ENCODE data around the gene DDX1. TPM values are rescaled to one million over a fixed set of nuclear protein-coding genes. Genes with fewer than 3 reads are reported as not detected.
"Not testable (repeated sequence)": the region's sequence is repeated elsewhere in the genome, so short reads cannot be mapped to it uniquely, and the experiment has no call there.

The DDX1 gene
- 10 to 100 TPM; 43.0 to 46.9 (median 45.8) TPM for total RNA-seq
- total RNA-seq (2013) = 58.4 TPM
- 54.9 to 216 (median 85.2) reads per million in 29 experiments for total RNA-seq

GRCh38 chr2:15591692-15592463 lies at the start of gene DDX1:
Gene DDX1 (plus strand): TSS chr2:15591868. CDS start chr2:15591934, 66 bp downstream.
- peaks cover 37 to 47% (median 40%) of the 10 kb centered on the region in 3 donors for H3K4me1 Mint-ChIP-seq
- H3K27ac ChIP-seq (ENCODE audit: low read length) = peak within 1 kb of the TSS; percentile 73
- H3K27me3 ChIP-seq (replicated peaks in 1 of 2; ENCODE audit: control insufficient read depth in 2 of 2, extremely low read depth in 1 of 2, insufficient read depth in 2 of 2, low read length in 1 of 2) = no peaks in the 10 kb centered on the region
- peak within 1 kb of the TSS; percentile 91 to 93 (median 92) for H3K4me3 Mint-ChIP-seq
- peaks cover 10 to 16% of the 10 kb centered on the region in 2 experiments for H3K4me1 ChIP-seq (ENCODE audit: control insufficient read depth in 1 of 2, extremely low read depth in 1 of 2, insufficient read depth in 2 of 2, low read length in 2 of 2)
- H3K9me3 Mint-ChIP-seq = no peaks in the 10 kb centered on the region
- under 1% methylated on average over 62 of the region's 68 CpGs for WGBS (ENCODE audit: insufficient coverage)
- H3K9me3 ChIP-seq = no peaks in the 10 kb centered on the region
- H3K36me3 ChIP-seq (ENCODE audit: control insufficient read depth in 2 of 2, extremely low read depth in 1 of 2, insufficient read depth in 1 of 2, low read length in 1 of 2) = peaks cover 4 to 19% of the 10 kb centered on the region in 2 donors
- ChIA-PET POLR2A (interaction anchor here in 1 of 2 donors (1.4 kb wide), 1 partner anchor 30 kb away, joined by 3 read pairs; no protein-coding TSS in a partner anchor), CTCF (interaction anchor here (0.6 to 1.4 kb wide), 4 partner anchors 10 to 21 kb away, joined by 3 read pairs; no protein-coding TSS in a partner anchor)
- H3K36me3 Mint-ChIP-seq = peaks cover 17% of the 10 kb centered on the region
- peak within 1 kb of the TSS; percentile 92 to 96 for H3K27ac Mint-ChIP-seq
- DNase-seq (peak; percentile 67 to 91 (median 80)), ATAC-seq (replicated peaks in 1 of 4) (peak; percentile 96 to 98 (median 97))
- peaks cover 0 to 1% of the 10 kb centered on the region in 2 donors for H3K27me3 Mint-ChIP-seq
- peak within 1 kb of the TSS; percentile 86 to 96 for H3K4me3 ChIP-seq (ENCODE audit: control insufficient read depth in 1 of 2, extremely low read depth in 1 of 2, low read length in 1 of 2)

- H3K4me3 Mint-ChIP-seq; H3K27me3 Mint-ChIP-seq; H3K36me3 ChIP-seq (ENCODE audit: control insufficient read depth in 2 of 2, extremely low read depth in 1 of 2, insufficient read depth in 1 of 2, low read length in 1 of 2); H3K4me3 ChIP-seq (ENCODE audit: control insufficient read depth in 1 of 2, extremely low read depth in 1 of 2, low read length in 1 of 2); ATAC-seq (replicated peaks in 1 of 4); H3K9me3 Mint-ChIP-seq; H3K27me3 ChIP-seq (replicated peaks in 1 of 2; ENCODE audit: control insufficient read depth in 2 of 2, extremely low read depth in 1 of 2, insufficient read depth in 2 of 2, low read length in 1 of 2); DNase-seq; CTCF ChIA-PET; H3K9me3 ChIP-seq; H3K4me1 ChIP-seq (ENCODE audit: control insufficient read depth in 1 of 2, extremely low read depth in 1 of 2, insufficient read depth in 2 of 2, low read length in 2 of 2); H3K27ac Mint-ChIP-seq; POLR2A ChIA-PET; H3K27ac ChIP-seq (ENCODE audit: low read length): not testable (repeated sequence)
- H3K36me3 Mint-ChIP-seq = peaks cover 37% of the 10 kb centered on the region
- peaks cover 4 to 12% (median 9%) of the 10 kb centered on the region in 3 donors for H3K4me1 Mint-ChIP-seq
- no CpG with 5 or more reads among the region's 6 CpGs for WGBS (ENCODE audit: insufficient coverage)
Measured at GRCh38 chr2:15542269-15542668, 49.4 kb upstream of the DDX1 start.

GRCh38 chr2:15543053-15543452 lies 48.6 kb upstream of the DDX1 start:
- Histone ChIP-seq H3K9me3 (no peaks in the 10 kb centered on the region), H3K36me3 (ENCODE audit: control insufficient read depth in 2 of 2, extremely low read depth in 1 of 2, insufficient read depth in 1 of 2, low read length in 1 of 2) (peaks cover 0 to under 1% of the 10 kb centered on the region in 2 donors), H3K4me1 (ENCODE audit: control insufficient read depth in 1 of 2, extremely low read depth in 1 of 2, insufficient read depth in 2 of 2, low read length in 2 of 2) (no peaks in the 10 kb centered on the region), H3K27me3 (replicated peaks in 1 of 2; ENCODE audit: control insufficient read depth in 2 of 2, extremely low read depth in 1 of 2, insufficient read depth in 2 of 2, low read length in 1 of 2) (no peaks in the 10 kb centered on the region), H3K4me3 (ENCODE audit: control insufficient read depth in 1 of 2, extremely low read depth in 1 of 2, low read length in 1 of 2) (no peak overlapping the region), H3K27ac (ENCODE audit: low read length) (no peak overlapping the region)
- ATAC-seq (replicated peaks in 1 of 4) (no peak), DNase-seq (no peak)
- H3K9me3 Mint-ChIP-seq = no peaks in the 10 kb centered on the region
- no peak overlapping the region for H3K27ac Mint-ChIP-seq
- no peak overlapping the region for H3K4me3 Mint-ChIP-seq
- H3K4me1 Mint-ChIP-seq = peaks cover 4 to 12% (median 9%) of the 10 kb centered on the region in 3 donors
- POLR2A ChIA-PET = no interaction called here
- H3K27me3 Mint-ChIP-seq = no peaks in the 10 kb centered on the region
- CTCF ChIA-PET = no interaction called here
- H3K36me3 Mint-ChIP-seq = peaks cover 36% of the 10 kb centered on the region
- 95% methylated on average over 2 of the region's 3 CpGs for WGBS (ENCODE audit: insufficient coverage)

- Mint-ChIP-seq H3K4me3 (no peak overlapping the region), H3K36me3 (peaks cover 38% of the 10 kb centered on the region), H3K4me1 (peaks cover 4 to 12% (median 9%) of the 10 kb centered on the region in 3 donors), H3K27ac (no peak overlapping the region), H3K27me3 (no peaks in the 10 kb centered on the region), H3K9me3 (no peaks in the 10 kb centered on the region)
- Histone ChIP-seq H3K4me3 (ENCODE audit: control insufficient read depth in 1 of 2, extremely low read depth in 1 of 2, low read length in 1 of 2) (no peak overlapping the region), H3K4me1 (ENCODE audit: control insufficient read depth in 1 of 2, extremely low read depth in 1 of 2, insufficient read depth in 2 of 2, low read length in 2 of 2) (no peaks in the 10 kb centered on the region), H3K27me3 (replicated peaks in 1 of 2; ENCODE audit: control insufficient read depth in 2 of 2, extremely low read depth in 1 of 2, insufficient read depth in 2 of 2, low read length in 1 of 2) (no peaks in the 10 kb centered on the region), H3K36me3 (ENCODE audit: control insufficient read depth in 2 of 2, extremely low read depth in 1 of 2, insufficient read depth in 1 of 2, low read length in 1 of 2) (peaks cover 4 to 6% of the 10 kb centered on the region in 2 donors), H3K27ac (ENCODE audit: low read length) (no peak overlapping the region), H3K9me3 (no peaks in the 10 kb centered on the region)
- ChIA-PET CTCF (no interaction called here), POLR2A (no interaction called here)
- no peak for ATAC-seq (replicated peaks in 1 of 4)
- DNase-seq = no peak
- WGBS (ENCODE audit: insufficient coverage) = no CpG with 5 or more reads among the region's 6 CpGs
Measured at GRCh38 chr2:15543541-15543940, 48.1 kb upstream of the DDX1 start.

- Mint-ChIP-seq H3K4me3 (no peak overlapping the region), H3K36me3 (peaks cover 44% of the 10 kb centered on the region)
- POLR2A ChIA-PET = no interaction called here
Measured at GRCh38 chr2:15544227-15544626, 47.4 kb upstream of the DDX1 start.

GRCh38 chr2:15546297-15547098 lies 45.2 kb upstream of the DDX1 start:
- H3K27ac Mint-ChIP-seq = no peak overlapping the region
- POLR2A ChIA-PET = no interaction called here

More at GRCh38 chr2:15544227-15544626, 47.4 kb upstream of the DDX1 start:
- H3K9me3 Mint-ChIP-seq = no peaks in the 10 kb centered on the region
- CTCF ChIA-PET = no interaction called here
- Histone ChIP-seq H3K27ac (ENCODE audit: low read length) (no peak overlapping the region), H3K4me1 (ENCODE audit: control insufficient read depth in 1 of 2, extremely low read depth in 1 of 2, insufficient read depth in 2 of 2, low read length in 2 of 2) (no peaks in the 10 kb centered on the region), H3K9me3 (no peaks in the 10 kb centered on the region), H3K27me3 (replicated peaks in 1 of 2; ENCODE audit: control insufficient read depth in 2 of 2, extremely low read depth in 1 of 2, insufficient read depth in 2 of 2, low read length in 1 of 2) (no peaks in the 10 kb centered on the region), H3K36me3 (ENCODE audit: control insufficient read depth in 2 of 2, extremely low read depth in 1 of 2, insufficient read depth in 1 of 2, low read length in 1 of 2) (peaks cover 6 to 11% of the 10 kb centered on the region in 2 donors), H3K4me3 (ENCODE audit: control insufficient read depth in 1 of 2, extremely low read depth in 1 of 2, low read length in 1 of 2) (no peak overlapping the region)
- DNase-seq (no peak), ATAC-seq (replicated peaks in 1 of 4) (no peak)
- WGBS (ENCODE audit: insufficient coverage) = no CpG with 5 or more reads among the region's 2 CpGs
- no peaks in the 10 kb centered on the region for H3K27me3 Mint-ChIP-seq
- no peak overlapping the region for H3K27ac Mint-ChIP-seq
- peaks cover 4 to 12% (median 9%) of the 10 kb centered on the region in 3 donors for H3K4me1 Mint-ChIP-seq

More at GRCh38 chr2:15546297-15547098, 45.2 kb upstream of the DDX1 start:
- Histone ChIP-seq H3K27ac (ENCODE audit: low read length) (no peak overlapping the region), H3K36me3 (ENCODE audit: control insufficient read depth in 2 of 2, extremely low read depth in 1 of 2, insufficient read depth in 1 of 2, low read length in 1 of 2) (peaks cover 6 to 18% of the 10 kb centered on the region in 2 donors), H3K27me3 (replicated peaks in 1 of 2; ENCODE audit: control insufficient read depth in 2 of 2, extremely low read depth in 1 of 2, insufficient read depth in 2 of 2, low read length in 1 of 2) (no peaks in the 10 kb centered on the region), H3K4me1 (ENCODE audit: control insufficient read depth in 1 of 2, extremely low read depth in 1 of 2, insufficient read depth in 2 of 2, low read length in 2 of 2) (no peaks in the 10 kb centered on the region), H3K4me3 (ENCODE audit: control insufficient read depth in 1 of 2, extremely low read depth in 1 of 2, low read length in 1 of 2) (no peak overlapping the region), H3K9me3 (no peaks in the 10 kb centered on the region)
- no peaks in the 10 kb centered on the region for H3K27me3 Mint-ChIP-seq
- WGBS (ENCODE audit: insufficient coverage) = 89% methylated on average over 2 of the region's 11 CpGs
- peaks cover 0 to 3% (median 0%) of the 10 kb centered on the region in 3 donors for H3K4me1 Mint-ChIP-seq
- ATAC-seq (replicated peaks in 1 of 4) (no peak), DNase-seq (no peak)
- H3K9me3 Mint-ChIP-seq = no peaks in the 10 kb centered on the region
- H3K36me3 Mint-ChIP-seq = peaks cover 27% of the 10 kb centered on the region
- CTCF ChIA-PET = interaction anchor here (0.7 to 1.5 kb wide), 2 partner anchors 31 kb away, joined by 3 to 4 read pairs; no protein-coding TSS in a partner anchor
- H3K4me3 Mint-ChIP-seq = no peak overlapping the region
